Trophoblast cell (in vitro differentiated cells and primary cell): ENCODE measurements around the gene UBE2U.
"Not testable (repeated sequence)": the region's sequence is repeated elsewhere in the genome, so short reads cannot be mapped to it uniquely, and the experiment has no call there.

Experiments
- DNase-seq, 2 donors: peaks; one replicate each; pipeline ENCODE4 v3.0.0-alpha.2; 2016
- H2AFZ ChIP-seq: 2 replicates; pipeline ENCODE4 v1.6.1; 2013; ENCODE audit warnings: low read length, moderate library complexity, mild to moderate bottlenecking; ENCODE audit not compliant: insufficient read depth, poor library complexity
- H2AK5ac ChIP-seq: 2 replicates; pipeline ENCODE4 v1.6.1; 2013; ENCODE audit warnings: mild to moderate bottlenecking, low read length
- H2BK120ac ChIP-seq: 2 replicates; pipeline ENCODE4 v1.6.1; 2013; ENCODE audit warnings: low read length, mild to moderate bottlenecking, moderate library complexity; ENCODE audit not compliant: insufficient read depth, poor library complexity
- H2BK12ac ChIP-seq: 2 replicates; pipeline ENCODE4 v1.6.1; 2013; ENCODE audit warnings: mild to moderate bottlenecking, low read length, moderate library complexity
- H2BK5ac ChIP-seq: 2 replicates; pipeline ENCODE4 v1.6.1; 2013; ENCODE audit warnings: low read length, low read depth, moderate library complexity, mild to moderate bottlenecking; ENCODE audit not compliant: poor library complexity
- H3K14ac ChIP-seq: 2 replicates; pipeline ENCODE4 v1.6.1; 2013; ENCODE audit warnings: mild to moderate bottlenecking, low read length
- H3K18ac ChIP-seq: 2 replicates; pipeline ENCODE4 v1.6.1; 2013; ENCODE audit warnings: mild to moderate bottlenecking, low read length
- H3K23ac ChIP-seq: 2 replicates; pipeline ENCODE4 v1.6.1; 2013; ENCODE audit warnings: low read length
- H3K27ac ChIP-seq: 2 replicates; pipeline ENCODE4 v1.5.1; 2013; ENCODE audit warnings: low read depth, mild to moderate bottlenecking, inconsistent platforms, low read length, moderate library complexity
- H3K27me3 ChIP-seq: 2 replicates; pipeline ENCODE4 v1.6.1; 2013; ENCODE audit warnings: inconsistent platforms, mild to moderate bottlenecking, low read length, moderate library complexity; ENCODE audit not compliant: insufficient read depth
- H3K36me3 ChIP-seq, 2 experiments: 1 replicate in 1 of 2; 2 replicates in 1 of 2; pipeline ENCODE4 v1.6.1; 2013; ENCODE audit warnings: low read length in 2 of 2, mild to moderate bottlenecking in 2 of 2, moderate library complexity in 1 of 2; ENCODE audit not compliant: insufficient read depth in 2 of 2, control insufficient read depth in 1 of 2
- H3K4ac ChIP-seq: 2 replicates; pipeline ENCODE4 v1.6.1; 2013; ENCODE audit warnings: low read depth, mild to moderate bottlenecking, low read length, moderate library complexity
- H3K4me1 ChIP-seq, 2 experiments: 1 replicate in 1 of 2; 2 replicates in 1 of 2; pipeline ENCODE4 v1.6.1; 2013; ENCODE audit warnings: low read length in 2 of 2, mild to moderate bottlenecking in 2 of 2, moderate library complexity in 1 of 2; ENCODE audit not compliant: insufficient read depth in 2 of 2, control insufficient read depth in 1 of 2
- H3K4me2 ChIP-seq: 2 replicates; pipeline ENCODE4 v1.6.1; 2013; ENCODE audit warnings: inconsistent platforms, mild to moderate bottlenecking, low read length, moderate library complexity
- H3K4me3 ChIP-seq: 2 replicates; pipeline ENCODE4 v1.5.1; 2013; ENCODE audit warnings: mild to moderate bottlenecking, low read depth, low read length, inconsistent platforms
- H3K79me1 ChIP-seq: one replicate; pipeline ENCODE4 v1.6.1; 2013; ENCODE audit warnings: low read length
- H3K79me2 ChIP-seq: 2 replicates; pipeline ENCODE4 v1.6.1; 2013; ENCODE audit warnings: low read length, mild to moderate bottlenecking; ENCODE audit not compliant: control insufficient read depth, insufficient read depth, poor library complexity
- H3K9ac ChIP-seq: 2 replicates; pipeline ENCODE4 v1.6.1; 2013; ENCODE audit warnings: mild to moderate bottlenecking, low read length
- H3K9me3 ChIP-seq: 2 replicates; pipeline ENCODE4 v1.6.1; 2013; ENCODE audit warnings: low read depth, mild to moderate bottlenecking, control low read depth, inconsistent platforms, low read length; ENCODE audit not compliant: insufficient read depth
- H4K12ac ChIP-seq: 2 replicates; pipeline ENCODE4 v1.6.1; 2013; ENCODE audit warnings: low read depth, mild to moderate bottlenecking, low read length, moderate library complexity
- H4K8ac ChIP-seq: 2 replicates; pipeline ENCODE4 v1.6.1; 2013; ENCODE audit warnings: low read depth, mild to moderate bottlenecking, low read length, moderate library complexity
- H4K91ac ChIP-seq: one replicate; pipeline ENCODE4 v1.6.1; 2013; ENCODE audit warnings: low read depth, mild to moderate bottlenecking, low read length, moderate library complexity
- WGBS: extraction: QIAGEN DNeasy Blood & Tissue Kit; methylation state at CpG from one replicate; pipeline ENCODE4 v1.1.7; 2013; ENCODE audit warnings: missing lambda C conversion rate; ENCODE audit not compliant: insufficient read length, insufficient coverage; ENCODE audit errors: extremely low coverage; 5-methylcytosine and 5-hydroxymethylcytosine counted together

The UBE2U gene

GRCh38 chr1:64248065-64248464 is 44.6 kb downstream of the UBE2U start:
- Histone ChIP-seq H3K23ac (no peak overlapping the region), H3K79me2 (no peaks in the 10 kb centered on the region), H2BK120ac (no peak overlapping the region), H4K8ac (no peak overlapping the region), H4K12ac (no peak overlapping the region), H3K79me1 (peaks cover 2% of the 10 kb centered on the region), H3K9ac (peak overlapping the region; percentile 64), H2AFZ (no peak overlapping the region), H3K18ac (no peak overlapping the region), H3K27ac (no peak overlapping the region), H3K14ac (no peak overlapping the region), H3K36me3 (no peaks in the 10 kb centered on the region), H4K91ac (no peak overlapping the region), H2BK12ac (no peak overlapping the region), H3K4me1 (peaks cover 0 to 6% of the 10 kb centered on the region in 2 experiments), H3K9me3 (no peaks in the 10 kb centered on the region), H3K4ac (no peak overlapping the region), H3K27me3 (no peaks in the 10 kb centered on the region), H3K4me3 (no peak overlapping the region), H2AK5ac (no peak overlapping the region), H3K4me2 (no peak overlapping the region), H2BK5ac (no peak overlapping the region)
- no peak for DNase-seq
- WGBS, result no CpG with 5 or more reads among the region's 5 CpGs

- H3K27me3 ChIP-seq, H3K9me3 ChIP-seq, H2BK120ac ChIP-seq, H3K23ac ChIP-seq, H3K4me1 ChIP-seq, H4K12ac ChIP-seq, H2BK5ac ChIP-seq, H3K18ac ChIP-seq, H3K27ac ChIP-seq, H4K8ac ChIP-seq, H3K4ac ChIP-seq, H3K4me2 ChIP-seq, H2BK12ac ChIP-seq, H3K79me1 ChIP-seq, H3K14ac ChIP-seq, H3K4me3 ChIP-seq, H2AK5ac ChIP-seq, H4K91ac ChIP-seq, DNase-seq, H3K9ac ChIP-seq, H2AFZ ChIP-seq, H3K36me3 ChIP-seq, H3K79me2 ChIP-seq: not testable (repeated sequence)
- WGBS, result no CpG with 5 or more reads among the region's 2 CpGs
Measured at GRCh38 chr1:64250472-64250871, 47.0 kb downstream of the UBE2U start.

- H3K18ac ChIP-seq, result no peak overlapping the region
- no peak overlapping the region for H3K4me3 ChIP-seq
- H3K36me3 ChIP-seq, result no peaks in the 10 kb centered on the region
- no peak overlapping the region for H3K23ac ChIP-seq
- H3K79me2 ChIP-seq, result no peaks in the 10 kb centered on the region
- no peak overlapping the region for H3K4me2 ChIP-seq
- H2AFZ ChIP-seq, result no peak overlapping the region
- no peaks in the 10 kb centered on the region for H3K4me1 ChIP-seq
- no peak overlapping the region for H2BK5ac ChIP-seq
- H3K27ac ChIP-seq, result no peak overlapping the region
- DNase-seq, result no peak
- H4K8ac ChIP-seq, result no peak overlapping the region
- no peak overlapping the region for H3K4ac ChIP-seq
- H3K27me3 ChIP-seq, result no peaks in the 10 kb centered on the region
- no CpG with 5 or more reads among the region's 3 CpGs for WGBS
- H2BK12ac ChIP-seq, result no peak overlapping the region
- no peaks in the 10 kb centered on the region for H3K9me3 ChIP-seq
- H4K91ac ChIP-seq, result no peak overlapping the region
- no peak overlapping the region for H3K9ac ChIP-seq
- H4K12ac ChIP-seq, result no peak overlapping the region
- no peak overlapping the region for H2AK5ac ChIP-seq
- no peaks in the 10 kb centered on the region for H3K79me1 ChIP-seq
- no peak overlapping the region for H2BK120ac ChIP-seq
- H3K14ac ChIP-seq, result no peak overlapping the region
Measured at GRCh38 chr1:64251971-64252370, 48.5 kb downstream of the UBE2U start.

- DNase-seq, H4K8ac ChIP-seq, H3K9me3 ChIP-seq, H3K14ac ChIP-seq, H3K4me2 ChIP-seq, H3K27me3 ChIP-seq, H2BK5ac ChIP-seq, H3K79me2 ChIP-seq, H4K91ac ChIP-seq, H2AK5ac ChIP-seq, H3K27ac ChIP-seq, H2BK12ac ChIP-seq, H3K23ac ChIP-seq, H3K4me3 ChIP-seq, H2AFZ ChIP-seq, H3K79me1 ChIP-seq, H3K36me3 ChIP-seq, H3K4me1 ChIP-seq, H3K4ac ChIP-seq, H3K9ac ChIP-seq, H2BK120ac ChIP-seq, H3K18ac ChIP-seq, H4K12ac ChIP-seq: not testable (repeated sequence)
- WGBS, result no CpG with 5 or more reads among the region's 2 CpGs
Measured at GRCh38 chr1:64257233-64257632, 53.8 kb downstream of the UBE2U start.
